Activated T-cell treated with anti-CD3 and anti-CD28 coated beads for 48 hours (primary cell): Measurements from ENCODE around the gene TOR1AIP2.

Experiments used
- DNase-seq: peaks from one replicate; pipeline ENCODE4 v3.0.0-alpha.2; 2020; ENCODE audit warnings: low read depth

TOR1AIP2 gene

GRCh38 chr1:179877586-179878265, at the start of gene TOR1AIP2:
Gene TOR1AIP2 (minus strand): TSS chr1:179877803. CDS start chr1:179852665, 25,138 bp downstream.
- peak; percentile 86 for DNase-seq

- DNase-seq, result no peak
These were observed 49.2 kb upstream of the TOR1AIP2 start for GRCh38 chr1:179926850-179927205.

- DNase-seq, result no peak
These were observed 48.6 kb upstream of the TOR1AIP2 start for GRCh38 chr1:179925922-179926849.

- DNase-seq, result no peak
These were observed 47.7 kb upstream of the TOR1AIP2 start for GRCh38 chr1:179925302-179925701.

GRCh38 chr1:179924268-179924667, 46.7 kb upstream of the TOR1AIP2 start:
- no peak for DNase-seq

GRCh38 chr1:179923029-179923428, 45.4 kb upstream of the TOR1AIP2 start:
- no peak for DNase-seq

- no peak for DNase-seq
These were observed 44.6 kb upstream of the TOR1AIP2 start for GRCh38 chr1:179921981-179922872.

- no peak for DNase-seq
These were observed 43.9 kb upstream of the TOR1AIP2 start for GRCh38 chr1:179921472-179921871.

- DNase-seq, result no peak
These were observed 40.2 kb upstream of the TOR1AIP2 start for GRCh38 chr1:179917601-179918429.

- no peak for DNase-seq
These were observed 34.2 kb upstream of the TOR1AIP2 start for GRCh38 chr1:179911812-179912211.

- no peak for DNase-seq
These were observed 33.3 kb upstream of the TOR1AIP2 start for GRCh38 chr1:179910934-179911333.

- DNase-seq, result no peak
These were observed 12.0 kb upstream of the TOR1AIP2 start for GRCh38 chr1:179889589-179889988.

- DNase-seq, result no peak
These were observed 10.5 kb upstream of the TOR1AIP2 start for GRCh38 chr1:179888071-179888470.

GRCh38 chr1:179883745-179884138, 6.1 kb upstream of the TOR1AIP2 start:
- DNase-seq, result peak; percentile 35

- no peak for DNase-seq
These were observed 5.6 kb upstream of the TOR1AIP2 start for GRCh38 chr1:179883040-179883744.

- peak; percentile 96 for DNase-seq
These were observed 4.8 kb upstream of the TOR1AIP2 start, which contains the start of gene TOR1AIP1 for GRCh38 chr1:179882253-179883039. Gene TOR1AIP1 (plus strand): TSS chr1:179882285. CDS start chr1:179882503, 218 bp downstream.

GRCh38 chr1:179881642-179882252, 4.1 kb upstream of the TOR1AIP2 start:
- no peak for DNase-seq

GRCh38 chr1:179879797-179880196, 2.2 kb upstream of the TOR1AIP2 start:
- DNase-seq, result no peak

- no peak for DNase-seq
These were observed 1.3 kb downstream of the TOR1AIP2 start for GRCh38 chr1:179876300-179876715.
